ENCODE data around the gene FALEC. TPM values are rescaled to one million over a fixed set of nuclear protein-coding genes. Genes with fewer than 3 reads are reported as not detected.

Gene FALEC
- total and polyA plus RNA-seq, 2 donors from 2014 or later, result not detected

GRCh38 chr1:150548324-150548631 lies 32.7 kb downstream of the FALEC start:
- FAIRE-seq (no peak), DNase-seq (no peak)
- no peaks in the 10 kb centered on the region for H3K9me3 ChIP-seq (ENCODE audit: control insufficient read depth in 2 of 3, insufficient read depth in 1 of 3, low read length in 3 of 3)
- peak overlapping the region in 2 of 3 donors; percentile 35 to 58 for H3K9ac ChIP-seq (ENCODE audit: low read length in 3 of 3)
- H3K27me3 ChIP-seq (ENCODE audit: control insufficient read depth, insufficient read depth, low read length), result no peaks in the 10 kb centered on the region
- intact Hi-C loops (cut with DNase I), result no loop called here
- TF ChIP-seq CTCF (IDR thresholded peaks at IDR 0.05; ENCODE audit: borderline replicate concordance, extremely low read depth, insufficient read depth), result no peak
- H3K4me3 ChIP-seq (ENCODE audit: low read length in 3 of 3), result peak overlapping the region; percentile 41 to 66 (median 55)
- H3K4me1 ChIP-seq (ENCODE audit: control insufficient read depth in 2 of 3, insufficient read depth in 2 of 3, low read depth in 1 of 3, low read length in 3 of 3), result peaks cover 0 to 12% (median 7%) of the 10 kb centered on the region in 3 donors
- no peaks in the 10 kb centered on the region for H3K36me3 ChIP-seq (ENCODE audit: control insufficient read depth in 2 of 3, insufficient read depth in 3 of 3, low read length in 3 of 3)
- no peak overlapping the region for H3K27ac ChIP-seq (ENCODE audit: low read depth in 2 of 2, low read length in 2 of 2)

GRCh38 chr1:150548632-150549495 lies 33.3 kb downstream of the FALEC start, which contains the start of gene ADAMTSL4:
Gene ADAMTSL4 (plus strand): TSS chr1:150549408. CDS start chr1:150552289, 2,881 bp downstream.
- TF ChIP-seq CTCF (IDR thresholded peaks at IDR 0.05; ENCODE audit: borderline replicate concordance, extremely low read depth, insufficient read depth), result peak; percentile 19
- intact Hi-C loops (cut with DNase I), result no loop called here
- Histone ChIP-seq H3K4me1 (ENCODE audit: control insufficient read depth in 2 of 3, insufficient read depth in 2 of 3, low read depth in 1 of 3, low read length in 3 of 3) (peaks cover 0 to 12% (median 7%) of the 10 kb centered on the region in 3 donors), H3K27me3 (ENCODE audit: control insufficient read depth, insufficient read depth, low read length) (no peaks in the 10 kb centered on the region), H3K27ac (ENCODE audit: low read depth in 2 of 2, low read length in 2 of 2) (peak within 1 kb of the TSS; percentile 47 to 51), H3K36me3 (ENCODE audit: control insufficient read depth in 2 of 3, insufficient read depth in 3 of 3, low read length in 3 of 3) (no peaks in the 10 kb centered on the region), H3K9ac (ENCODE audit: low read length in 3 of 3) (peak within 1 kb of the TSS in 2 of 3 donors; percentile 35 to 58), H3K9me3 (ENCODE audit: control insufficient read depth in 2 of 3, insufficient read depth in 1 of 3, low read length in 3 of 3) (no peaks in the 10 kb centered on the region), H3K4me3 (ENCODE audit: low read length in 3 of 3) (peak within 1 kb of the TSS; percentile 41 to 66 (median 55))
- peak; percentile 62 to 94 (median 76) for DNase-seq
- FAIRE-seq, result no peak

- DNase-seq (peak in 4 of 5 donors; percentile 43 to 89 (median 66)), FAIRE-seq (no peak)
Observed at GRCh38 chr1:150549496-150550221, 34.1 kb downstream of the FALEC start.

More at GRCh38 chr1:150549496-150550221, 34.1 kb downstream of the FALEC start:
- Histone ChIP-seq H3K4me1 (ENCODE audit: control insufficient read depth in 2 of 3, insufficient read depth in 2 of 3, low read depth in 1 of 3, low read length in 3 of 3) (peaks cover 0 to 12% (median 7%) of the 10 kb centered on the region in 3 donors), H3K27me3 (ENCODE audit: control insufficient read depth, insufficient read depth, low read length) (no peaks in the 10 kb centered on the region), H3K36me3 (ENCODE audit: control insufficient read depth in 2 of 3, insufficient read depth in 3 of 3, low read length in 3 of 3) (no peaks in the 10 kb centered on the region), H3K4me3 (ENCODE audit: low read length in 3 of 3) (peak overlapping the region in 2 of 3 donors; percentile 28 to 46), H3K9me3 (ENCODE audit: control insufficient read depth in 2 of 3, insufficient read depth in 1 of 3, low read length in 3 of 3) (no peaks in the 10 kb centered on the region), H3K27ac (ENCODE audit: low read depth in 2 of 2, low read length in 2 of 2) (peak overlapping the region in 1 of 2 donors; percentile 36), H3K9ac (ENCODE audit: low read length in 3 of 3) (peak overlapping the region in 1 of 3 donors; percentile 19)
- intact Hi-C loops (cut with DNase I), result no loop called here
- no peak for TF ChIP-seq CTCF (IDR thresholded peaks at IDR 0.05; ENCODE audit: borderline replicate concordance, extremely low read depth, insufficient read depth)

Measured in kidney (tissue), 14 donors.